Measurements from ENCODE around the gene BLTP1.
A peak's percentile ranks its signal among the peaks of the same experiment; 100 is the strongest.

The BLTP1 gene

DNA sequence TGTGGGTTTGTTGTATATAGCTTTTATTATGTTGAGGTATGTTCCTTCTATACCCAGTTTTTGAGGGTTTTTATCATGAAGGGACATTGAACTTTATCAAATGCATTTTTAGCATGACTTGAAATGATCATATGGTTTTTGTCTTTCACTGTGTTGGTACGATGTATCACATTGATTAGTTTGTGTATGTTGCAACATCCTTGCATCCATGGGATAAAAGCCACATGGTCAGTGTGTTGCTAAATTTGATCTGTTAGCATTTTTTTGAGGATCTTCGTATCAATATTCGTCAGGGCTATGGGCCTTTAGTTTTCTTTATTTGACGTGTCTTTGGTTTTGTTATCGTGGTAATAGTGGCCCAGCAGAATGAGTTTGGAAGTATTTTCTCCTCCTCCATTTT, 11.3 kb upstream of the BLTP1 start:
- no peak overlapping the region for H3K4me3 ChIP-seq (ENCODE audit: low read depth, low read length)
- TF ChIP-seq, protein P1, sequence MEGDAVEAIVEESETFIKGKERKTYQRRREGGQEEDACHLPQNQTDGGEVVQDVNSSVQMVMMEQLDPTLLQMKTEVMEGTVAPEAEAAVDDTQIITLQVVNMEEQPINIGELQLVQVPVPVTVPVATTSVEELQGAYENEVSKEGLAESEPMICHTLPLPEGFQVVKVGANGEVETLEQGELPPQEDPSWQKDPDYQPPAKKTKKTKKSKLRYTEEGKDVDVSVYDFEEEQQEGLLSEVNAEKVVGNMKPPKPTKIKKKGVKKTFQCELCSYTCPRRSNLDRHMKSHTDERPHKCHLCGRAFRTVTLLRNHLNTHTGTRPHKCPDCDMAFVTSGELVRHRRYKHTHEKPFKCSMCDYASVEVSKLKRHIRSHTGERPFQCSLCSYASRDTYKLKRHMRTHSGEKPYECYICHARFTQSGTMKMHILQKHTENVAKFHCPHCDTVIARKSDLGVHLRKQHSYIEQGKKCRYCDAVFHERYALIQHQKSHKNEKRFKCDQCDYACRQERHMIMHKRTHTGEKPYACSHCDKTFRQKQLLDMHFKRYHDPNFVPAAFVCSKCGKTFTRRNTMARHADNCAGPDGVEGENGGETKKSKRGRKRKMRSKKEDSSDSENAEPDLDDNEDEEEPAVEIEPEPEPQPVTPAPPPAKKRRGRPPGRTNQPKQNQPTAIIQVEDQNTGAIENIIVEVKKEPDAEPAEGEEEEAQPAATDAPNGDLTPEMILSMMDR (IDR thresholded peaks at IDR 0.05; ENCODE audit: insufficient read depth, low read depth, low read length, missing control alignments) = no peak
- no peak for DNase-seq (ENCODE audit: low read depth)

DNA sequence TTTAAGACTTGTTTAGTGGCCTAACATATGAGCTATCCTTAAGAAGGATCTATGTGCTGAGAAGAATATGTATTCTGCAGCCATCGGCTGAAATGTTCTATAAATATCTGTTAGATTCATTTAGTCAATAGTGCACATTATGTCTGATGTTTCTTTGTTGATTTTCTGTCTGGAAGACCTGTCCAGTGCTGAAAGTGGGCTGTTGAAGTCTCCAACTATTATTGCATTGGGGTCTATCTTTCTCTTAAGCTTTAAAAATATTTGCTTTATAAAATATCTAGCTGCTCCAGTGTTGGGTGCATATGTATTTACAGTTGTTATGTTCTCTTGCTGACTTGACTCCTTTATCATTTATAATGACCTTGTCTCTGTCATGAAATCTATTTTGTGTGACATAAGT, 9.4 kb upstream of the BLTP1 start:
- no peak overlapping the region for H3K4me3 ChIP-seq (ENCODE audit: low read depth, low read length)
- TF ChIP-seq, protein P1 (IDR thresholded peaks at IDR 0.05; ENCODE audit: insufficient read depth, low read depth, low read length, missing control alignments) = no peak
- no peak for DNase-seq (ENCODE audit: low read depth)

DNA sequence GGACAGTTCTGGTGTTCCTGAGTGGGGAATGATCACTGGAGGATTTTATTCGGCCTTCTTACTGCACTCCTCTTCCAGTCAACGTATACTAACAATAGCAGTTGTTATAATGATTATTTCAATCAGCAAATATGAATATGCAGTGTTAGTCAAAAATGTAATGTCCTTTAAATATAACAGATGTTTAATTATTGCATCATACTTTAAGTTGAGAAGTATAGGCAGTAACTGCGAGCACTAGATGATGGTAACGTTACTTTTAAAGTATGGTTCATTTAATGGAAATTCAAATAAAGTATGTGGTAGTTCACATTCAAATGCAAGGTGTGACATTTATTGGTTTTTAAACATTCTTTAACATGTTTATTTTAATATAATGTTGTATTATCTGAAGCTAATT, 5.5 kb upstream of the BLTP1 start:
- TF ChIP-seq, protein P1 (IDR thresholded peaks at IDR 0.05; ENCODE audit: insufficient read depth, low read depth, low read length, missing control alignments) = no peak
- DNase-seq (ENCODE audit: low read depth) = no peak

DNA sequence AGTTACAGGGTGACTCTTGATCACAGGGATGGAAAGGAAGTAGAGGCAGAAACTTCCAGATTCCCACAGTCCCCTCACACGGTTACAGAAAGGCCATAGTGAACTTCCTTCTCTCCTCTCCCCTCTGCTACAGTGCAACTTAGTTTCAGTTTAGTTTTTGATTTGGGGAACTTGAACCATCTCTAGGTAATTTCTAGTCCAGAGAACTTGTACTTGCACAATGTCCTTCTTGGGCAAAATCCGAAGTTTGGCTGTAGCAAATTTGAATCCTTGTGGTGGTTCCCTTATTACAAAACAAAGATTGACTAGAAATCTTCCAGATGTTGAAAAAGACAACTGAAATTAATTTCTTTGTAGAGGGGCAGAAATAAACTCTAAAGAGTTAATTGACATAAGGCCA, 1.2 kb upstream of the BLTP1 start:
- TF ChIP-seq, protein P1 (IDR thresholded peaks at IDR 0.05; ENCODE audit: insufficient read depth, low read depth, low read length, missing control alignments) = no peak
- no peak overlapping the region for H3K4me3 ChIP-seq (ENCODE audit: low read depth, low read length)
- DNase-seq (ENCODE audit: low read depth) = no peak

More for the DNA sequence above, 5.5 kb upstream of the BLTP1 start:
- H3K4me3 ChIP-seq (ENCODE audit: low read depth, low read length) = no peak overlapping the region

DNA sequence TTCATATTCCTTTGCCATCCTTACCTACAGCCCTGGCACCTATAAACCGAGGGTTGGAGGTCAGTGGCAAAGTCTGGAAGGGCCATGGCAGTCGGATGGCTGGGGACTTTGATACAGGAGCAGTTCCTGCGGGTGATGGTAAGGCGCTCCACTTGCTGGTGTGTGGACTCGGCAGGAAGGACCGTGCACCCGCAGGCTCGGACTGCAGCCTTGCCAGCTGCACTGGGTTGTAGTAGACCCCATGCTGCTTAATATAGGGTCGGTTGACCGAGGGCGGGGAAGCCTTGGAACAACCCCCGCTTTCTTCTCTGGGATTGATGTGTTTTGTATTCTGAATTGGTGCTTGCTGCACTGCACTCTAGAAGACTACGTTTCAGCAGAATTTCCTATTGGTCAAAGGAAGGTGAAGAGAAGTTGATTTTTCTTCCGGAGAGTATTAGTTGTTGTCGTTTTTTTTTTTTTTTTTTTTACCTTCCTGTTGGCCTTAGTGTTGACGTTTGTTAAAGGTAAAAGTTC, 638 bp downstream of the BLTP1 start:
- TF ChIP-seq, protein P1 (IDR thresholded peaks at IDR 0.05; ENCODE audit: insufficient read depth, low read depth, low read length, missing control alignments) = no peak
- peak overlapping the region; percentile 89 for H3K4me3 ChIP-seq (ENCODE audit: low read depth, low read length)
- DNase-seq (ENCODE audit: low read depth) = peak; percentile 55

DNA sequence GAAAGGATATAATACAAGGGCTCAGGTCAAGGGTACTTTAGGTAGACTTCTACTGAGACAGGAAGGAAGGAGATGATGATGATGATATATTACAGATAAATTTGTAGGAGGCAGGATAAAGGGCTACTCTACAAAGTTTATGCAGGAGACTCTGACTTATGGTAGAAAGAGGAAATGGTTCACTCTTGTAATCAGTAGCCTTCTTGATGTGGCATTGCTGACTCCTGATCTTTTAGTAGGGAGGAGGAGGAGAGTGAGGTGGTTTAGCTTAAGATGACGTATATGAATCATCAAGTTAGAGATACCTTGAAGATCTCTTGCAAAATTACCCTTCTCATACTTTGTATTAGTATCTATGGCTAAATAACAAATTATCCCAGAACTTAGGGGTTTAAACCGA, 4.7 kb downstream of the BLTP1 start:
- TF ChIP-seq, protein P1 (IDR thresholded peaks at IDR 0.05; ENCODE audit: insufficient read depth, low read depth, low read length, missing control alignments) = no peak
- no peak overlapping the region for H3K4me3 ChIP-seq (ENCODE audit: low read depth, low read length)
- DNase-seq (ENCODE audit: low read depth) = no peak

DNA sequence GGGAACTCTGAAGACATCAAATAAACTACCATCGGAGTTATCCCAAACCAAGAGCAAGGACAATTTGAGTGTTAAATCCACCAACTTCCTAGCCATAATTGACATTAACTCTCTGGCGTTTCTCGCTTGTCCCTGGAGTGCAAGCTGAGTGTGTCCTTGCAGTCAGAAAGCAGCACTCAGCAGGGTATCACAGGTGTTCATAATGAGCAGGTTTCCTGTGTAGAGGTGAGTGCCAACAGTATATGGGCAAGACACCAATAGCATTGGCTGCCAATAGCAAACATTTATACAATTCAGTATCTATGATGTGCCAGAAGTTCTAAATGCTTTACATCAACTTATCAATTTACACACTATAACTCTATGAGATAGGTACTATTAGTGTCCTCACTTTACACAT, 11.2 kb downstream of the BLTP1 start:
- H3K4me3 ChIP-seq (ENCODE audit: low read depth, low read length) = no peak overlapping the region
- TF ChIP-seq, protein P1 (IDR thresholded peaks at IDR 0.05; ENCODE audit: insufficient read depth, low read depth, low read length, missing control alignments) = no peak
- no peak for DNase-seq (ENCODE audit: low read depth)
